Osteoblast (primary cell): Measurements from ENCODE around the gene MIS18A. TPM values are rescaled to one million over a fixed set of nuclear protein-coding genes. Genes with fewer than 3 reads are reported as not detected.

ENCODE experiments used
- DNase-seq: peaks from one replicate; pipeline ENCODE4 v3.0.0; 2011; ENCODE audit warnings: low spot score, mixed read lengths; ENCODE audit not compliant: insufficient read length; ENCODE audit errors: missing footprints
- H2AFZ ChIP-seq: 2 replicates; pipeline ENCODE4 v1.6.0; 2011; ENCODE audit warnings: mild to moderate bottlenecking, low read length
- H3K27ac ChIP-seq: 2 replicates; pipeline ENCODE4 v1.5.1; 2011; ENCODE audit warnings: mild to moderate bottlenecking, low read depth, low read length, moderate library complexity
- H3K27me3 ChIP-seq: 2 replicates; pipeline ENCODE4 v1.6.0; 2012; ENCODE audit warnings: mild to moderate bottlenecking, control low read depth, inconsistent platforms, low read length, moderate library complexity; ENCODE audit not compliant: insufficient read depth
- H3K36me3 ChIP-seq: 2 replicates; pipeline ENCODE4 v1.5.1; 2011; ENCODE audit warnings: mild to moderate bottlenecking, low read length, control low read depth, moderate library complexity; ENCODE audit not compliant: insufficient read depth
- H3K4me1 ChIP-seq: 2 replicates; pipeline ENCODE4 v1.5.1; 2011; ENCODE audit warnings: mild to moderate bottlenecking, low read length, control low read depth, moderate library complexity; ENCODE audit not compliant: insufficient read depth
- H3K4me2 ChIP-seq: 2 replicates; pipeline ENCODE4 v1.6.0; 2011; ENCODE audit warnings: mild to moderate bottlenecking, low read length; ENCODE audit not compliant: insufficient read depth
- H3K4me3 ChIP-seq: fragments of 200-600 bp; sonication (generic); 3 replicates; pipeline ENCODE4 v1.5.1; 2012; ENCODE audit warnings: mild to moderate bottlenecking, low read length, inconsistent platforms; ENCODE audit not compliant: insufficient read depth
- H3K79me2 ChIP-seq: 2 replicates; pipeline ENCODE4 v1.6.0; 2012; ENCODE audit warnings: mild to moderate bottlenecking, low read length, control low read depth, inconsistent platforms; ENCODE audit not compliant: insufficient read depth
- H3K9me3 ChIP-seq: 2 replicates; pipeline ENCODE4 v1.5.1; 2011; ENCODE audit warnings: low read depth, low read length, control low read depth
- H4K20me1 ChIP-seq: 2 replicates; pipeline ENCODE4 v1.6.0; 2012; ENCODE audit warnings: mild to moderate bottlenecking, low read length, control low read depth; ENCODE audit not compliant: insufficient read depth
- CTCF ChIP-seq: IDR thresholded peaks from 2 replicates; pipeline ENCODE4 v1.5.1; 2011; ENCODE audit warnings: mild to moderate bottlenecking, low read depth, low read length, moderate library complexity; ENCODE audit errors: extremely low read depth
- total RNA-seq: library from RNA; depleted of rRNA; stranded (reverse); fragments of >200 nt; gene quantifications from 2 replicates; pipeline ENCODE4 v1.2.3, GENCODE V29; 2012

Gene MIS18A
- total RNA-seq, 1 donor = 4.3 TPM

GRCh38 chr21:32300117-32300681 lies 21.4 kb upstream of the MIS18A start:
- H3K79me2 ChIP-seq = no peaks in the 10 kb centered on the region
- no peak for DNase-seq
- no peak overlapping the region for H2AFZ ChIP-seq
- no peaks in the 10 kb centered on the region for H4K20me1 ChIP-seq
- no peaks in the 10 kb centered on the region for H3K9me3 ChIP-seq
- no peak overlapping the region for H3K4me2 ChIP-seq
- H3K27ac ChIP-seq = no peak overlapping the region
- peaks cover 9% of the 10 kb centered on the region for H3K4me1 ChIP-seq
- no peak for TF ChIP-seq CTCF
- H3K27me3 ChIP-seq = no peaks in the 10 kb centered on the region
- H3K36me3 ChIP-seq = peaks cover 18% of the 10 kb centered on the region
- no peak overlapping the region for H3K4me3 ChIP-seq

GRCh38 chr21:32299695-32300094 lies 20.8 kb upstream of the MIS18A start:
- Histone ChIP-seq H3K27me3 (no peaks in the 10 kb centered on the region), H3K79me2 (no peaks in the 10 kb centered on the region), H3K4me2 (no peak overlapping the region), H4K20me1 (no peaks in the 10 kb centered on the region), H2AFZ (no peak overlapping the region), H3K4me1 (peaks cover 9% of the 10 kb centered on the region), H3K4me3 (no peak overlapping the region), H3K9me3 (no peaks in the 10 kb centered on the region), H3K36me3 (peaks cover 18% of the 10 kb centered on the region), H3K27ac (no peak overlapping the region)
- DNase-seq = no peak
- TF ChIP-seq CTCF = no peak

DNA sequence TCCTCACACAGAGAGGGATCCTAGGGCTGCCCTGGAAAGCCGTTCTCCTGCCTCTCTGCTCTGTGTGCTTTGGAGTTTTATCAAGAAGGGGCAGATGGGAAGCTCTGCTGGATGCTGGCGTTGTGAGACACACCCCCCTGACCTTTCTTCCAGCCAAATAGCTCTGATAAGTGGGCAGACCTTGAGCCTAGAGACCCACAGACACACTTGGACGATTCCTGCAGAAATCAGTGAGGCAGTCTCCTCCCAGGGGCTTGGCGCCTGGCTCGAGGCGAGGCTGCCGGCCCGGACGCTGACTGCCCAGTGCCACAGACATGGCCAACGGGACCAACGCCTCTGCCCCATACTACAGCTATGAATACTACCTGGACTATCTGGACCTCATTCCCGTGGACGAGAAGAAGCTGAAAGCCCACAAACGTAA lies 19.8 kb upstream of the MIS18A start, which contains the start of gene MRAP:
Gene MRAP, plus strand, starts transcription at position 198 of the 424 bp plus-strand sequence. Its CDS starts 117 bp downstream, at position 315.
- H2AFZ ChIP-seq = no peak within 1 kb of the TSS
- peaks cover 18% of the 10 kb centered on the region for H3K36me3 ChIP-seq
- no peak within 1 kb of the TSS for H3K4me3 ChIP-seq
- H3K9me3 ChIP-seq = no peaks in the 10 kb centered on the region
- peak within 1 kb of the TSS; percentile 33 for H3K4me2 ChIP-seq
- TF ChIP-seq CTCF = no peak
- no peaks in the 10 kb centered on the region for H3K27me3 ChIP-seq
- DNase-seq = no peak
- peaks cover 9% of the 10 kb centered on the region for H3K4me1 ChIP-seq
- no peaks in the 10 kb centered on the region for H4K20me1 ChIP-seq
- no peak within 1 kb of the TSS for H3K27ac ChIP-seq
- H3K79me2 ChIP-seq = no peaks in the 10 kb centered on the region

DNA sequence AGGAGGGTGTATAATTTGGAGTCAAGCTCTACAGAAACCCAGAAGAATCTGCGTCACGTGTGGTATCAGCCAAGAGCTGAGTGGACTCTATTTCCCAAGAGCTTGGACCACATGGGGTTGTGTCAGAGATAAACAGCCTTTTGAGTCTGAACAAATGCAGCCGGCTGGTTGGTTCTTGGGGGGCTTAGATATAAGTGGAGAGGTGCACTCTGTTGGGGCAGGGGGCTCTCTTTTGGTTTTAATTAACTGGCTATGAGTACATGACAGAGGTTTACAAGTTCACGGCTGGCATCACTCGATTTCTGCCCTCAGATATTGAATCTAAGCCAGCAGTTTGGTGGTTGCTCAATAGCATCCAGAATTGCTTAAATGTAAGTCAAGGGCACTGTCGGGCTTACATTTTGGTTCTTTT lies 19.3 kb upstream of the MIS18A start:
- no peak for TF ChIP-seq CTCF
- Histone ChIP-seq H2AFZ (no peak overlapping the region), H4K20me1 (no peaks in the 10 kb centered on the region), H3K79me2 (no peaks in the 10 kb centered on the region), H3K36me3 (peaks cover 18% of the 10 kb centered on the region), H3K9me3 (no peaks in the 10 kb centered on the region), H3K27ac (no peak overlapping the region), H3K27me3 (no peaks in the 10 kb centered on the region), H3K4me2 (peak overlapping the region; percentile 33), H3K4me3 (no peak overlapping the region), H3K4me1 (peaks cover 9% of the 10 kb centered on the region)
- peak; percentile 77 for DNase-seq
